Endothelial cell (in vitro differentiated cells): ENCODE measurements around the gene DNPH1. TPM values are rescaled to one million over a fixed set of nuclear protein-coding genes. Genes with fewer than 3 reads are reported as not detected.

Experiments used
- DNase-seq: peaks from one replicate; pipeline ENCODE4 v3.0.0; 2021; ENCODE audit warnings: low spot score
- H3K27ac Mint-ChIP-seq: one replicate; pipeline ENCODE4 v1.8.0; 2021; ENCODE audit warnings: mixed read lengths, inconsistent platforms; ENCODE audit not compliant: unreplicated experiment
- H3K27me3 Mint-ChIP-seq: one replicate; pipeline ENCODE4 v1.8.0; 2021; ENCODE audit warnings: mild to moderate bottlenecking, moderate library complexity, mixed read lengths, inconsistent platforms; ENCODE audit not compliant: unreplicated experiment
- H3K36me3 Mint-ChIP-seq: one replicate; pipeline ENCODE4 v1.8.0; 2021; ENCODE audit warnings: mild to moderate bottlenecking, low read depth, mixed read lengths, inconsistent platforms; ENCODE audit not compliant: unreplicated experiment
- H3K4me1 Mint-ChIP-seq: one replicate; pipeline ENCODE4 v1.8.0; 2021; ENCODE audit warnings: mild to moderate bottlenecking, mixed read lengths, inconsistent platforms; ENCODE audit not compliant: unreplicated experiment
- H3K4me3 Mint-ChIP-seq: one replicate; pipeline ENCODE4 v1.8.0; 2021; ENCODE audit warnings: mild to moderate bottlenecking, mixed read lengths, inconsistent platforms; ENCODE audit not compliant: unreplicated experiment
- H3K9me3 Mint-ChIP-seq: one replicate; pipeline ENCODE4 v1.8.0; 2021; ENCODE audit warnings: mixed read lengths, inconsistent platforms; ENCODE audit not compliant: unreplicated experiment
- CTCF ChIP-seq: fragments of 200-600 bp; sonication (generic); IDR thresholded peaks from one replicate; pipeline ENCODE4 v1.5.0; 2021; ENCODE audit warnings: antibody characterized with exemption; ENCODE audit not compliant: unreplicated experiment
- total RNA-seq: library from RNA; stranded (reverse); fragmentation: NEBNext Ultra II Directional; extraction: Animal tissue kit (Norgen Biotek cat#: 25700); gene quantifications from one replicate; pipeline ENCODE4 v1.2.1, GENCODE V29; 2021; ENCODE audit not compliant: unreplicated experiment

The DNPH1 gene
- total RNA-seq, 1 donor from 2014 or later = 4.5 TPM

- Mint-ChIP-seq H3K27me3 (peaks cover 25% of the 10 kb centered on the region), H3K36me3 (no peaks in the 10 kb centered on the region), H3K9me3 (no peaks in the 10 kb centered on the region), H3K4me3 (no peak overlapping the region), H3K4me1 (peaks cover 11% of the 10 kb centered on the region), H3K27ac (no peak overlapping the region)
- TF ChIP-seq CTCF = no peak
- DNase-seq = no peak
Measured at GRCh38 chr6:43273707-43274106, 44.4 kb upstream of the DNPH1 start.

GRCh38 chr6:43271944-43272343, 42.7 kb upstream of the DNPH1 start:
- Mint-ChIP-seq H3K36me3 (no peaks in the 10 kb centered on the region), H3K27ac (no peak overlapping the region), H3K4me1 (peaks cover 18% of the 10 kb centered on the region), H3K4me3 (no peak overlapping the region), H3K27me3 (peaks cover 20% of the 10 kb centered on the region), H3K9me3 (no peaks in the 10 kb centered on the region)
- no peak for DNase-seq
- no peak for TF ChIP-seq CTCF

- Mint-ChIP-seq H3K27me3 (peaks cover 17% of the 10 kb centered on the region), H3K4me1 (peaks cover 18% of the 10 kb centered on the region), H3K9me3 (no peaks in the 10 kb centered on the region), H3K27ac (no peak overlapping the region), H3K4me3 (no peak overlapping the region), H3K36me3 (no peaks in the 10 kb centered on the region)
- no peak for DNase-seq
- no peak for TF ChIP-seq CTCF
Measured at GRCh38 chr6:43271103-43271815, 42.0 kb upstream of the DNPH1 start.

GRCh38 chr6:43269273-43270007, 40.2 kb upstream of the DNPH1 start:
- no peak overlapping the region for H3K4me3 Mint-ChIP-seq
- H3K27me3 Mint-ChIP-seq = peaks cover 15% of the 10 kb centered on the region
- TF ChIP-seq CTCF = no peak
- peaks cover 13% of the 10 kb centered on the region for H3K4me1 Mint-ChIP-seq
- H3K27ac Mint-ChIP-seq = no peak overlapping the region
- no peak for DNase-seq
- H3K9me3 Mint-ChIP-seq = no peaks in the 10 kb centered on the region
- no peaks in the 10 kb centered on the region for H3K36me3 Mint-ChIP-seq

GRCh38 chr6:43268782-43269272, 39.5 kb upstream of the DNPH1 start:
- Mint-ChIP-seq H3K27me3 (peaks cover 15% of the 10 kb centered on the region), H3K4me1 (peaks cover 13% of the 10 kb centered on the region), H3K4me3 (no peak overlapping the region), H3K9me3 (no peaks in the 10 kb centered on the region), H3K27ac (no peak overlapping the region), H3K36me3 (no peaks in the 10 kb centered on the region)
- no peak for TF ChIP-seq CTCF
- DNase-seq = no peak
